HFF-Myc (cell line): ENCODE results near the gene INTS11.
"Not testable (repeated sequence)": the region's sequence is repeated elsewhere in the genome, so short reads cannot be mapped to it uniquely, and the experiment has no call there.

Source experiments
- DNase-seq: peaks from one replicate; pipeline ENCODE4 v3.0.0-alpha.2; 2011; ENCODE audit warnings: low read depth; ENCODE audit errors: extremely low read depth
- H3K4me3 ChIP-seq: replicated peaks from 2 replicates; pipeline ENCODE4 v1.5.1; 2011; ENCODE audit warnings: low read depth, mild to moderate bottlenecking, control low read depth, low read length
- CTCF ChIP-seq: IDR thresholded peaks from 2 replicates; pipeline ENCODE4 v1.5.1; 2012; ENCODE audit warnings: mild to moderate bottlenecking, low read depth, low read length, control low read depth; ENCODE audit errors: missing control alignments

The INTS11 gene

GRCh38 chr1:1317420-1317819 is 7.0 kb downstream of the INTS11 start:
- no peak for TF ChIP-seq CTCF
- DNase-seq = no peak
- no peak overlapping the region for H3K4me3 ChIP-seq

GRCh38 chr1:1316199-1316598 is 8.3 kb downstream of the INTS11 start:
- not testable (repeated sequence) for DNase-seq, H3K4me3 ChIP-seq

- no peak for DNase-seq
- no peak overlapping the region for H3K4me3 ChIP-seq
- no peak for TF ChIP-seq CTCF
Measured at GRCh38 chr1:1315435-1315954, 9.0 kb downstream of the INTS11 start.

GRCh38 chr1:1314678-1315335 is 9.7 kb downstream of the INTS11 start:
- no peak overlapping the region for H3K4me3 ChIP-seq
- DNase-seq = no peak
- no peak for TF ChIP-seq CTCF

- no peak for DNase-seq
- TF ChIP-seq CTCF = no peak
Measured at GRCh38 chr1:1314237-1314586, 10.2 kb downstream of the INTS11 start.

GRCh38 chr1:1313500-1314236 is 10.8 kb downstream of the INTS11 start:
- DNase-seq = no peak
- no peak overlapping the region for H3K4me3 ChIP-seq
- TF ChIP-seq CTCF = no peak

More at GRCh38 chr1:1314237-1314586, 10.2 kb downstream of the INTS11 start:
- H3K4me3 ChIP-seq = no peak overlapping the region

- TF ChIP-seq CTCF = no peak
- H3K4me3 ChIP-seq = no peak overlapping the region
- DNase-seq = no peak
Measured at GRCh38 chr1:1312450-1313314, 11.8 kb downstream of the INTS11 start.
